ENCODE data around the gene ZNF791. TPM values are rescaled to one million over a fixed set of nuclear protein-coding genes. Genes with fewer than 3 reads are reported as not detected.

Gene ZNF791
- total RNA-seq, 2 experiments from 2014 or later, result 102 to 103 TPM

DNA sequence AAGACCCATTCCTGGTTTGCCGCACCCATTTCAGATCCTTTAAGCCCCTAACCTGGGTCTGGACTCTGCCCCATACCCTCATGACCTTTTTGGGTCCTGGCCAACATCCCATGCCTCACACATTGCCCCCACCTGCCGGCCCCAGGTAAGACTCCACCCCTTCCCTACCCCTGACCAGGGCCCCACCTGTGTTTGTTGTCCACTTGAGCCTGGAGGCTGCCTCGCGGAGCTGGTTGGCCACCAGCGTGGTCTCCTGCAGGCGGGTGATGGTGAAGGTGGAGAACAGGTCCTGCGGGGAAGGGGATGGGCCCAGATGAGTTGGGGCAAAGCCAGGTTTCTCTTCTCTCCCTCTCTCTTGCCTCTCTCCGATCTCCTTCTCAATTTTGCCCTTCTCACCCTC is 36.3 kb downstream of the ZNF791 start:
- Histone ChIP-seq H3K27me3 (ENCODE audit: control insufficient read depth in 1 of 2, insufficient read depth in 2 of 2, low read length in 2 of 2) (no peaks in the 10 kb centered on the region), H3K36me3 (ENCODE audit: insufficient read depth, low read length) (peaks cover 14% of the 10 kb centered on the region), H3K9me3 (ENCODE audit: control insufficient read depth in 1 of 2, insufficient read depth in 1 of 2, low read length in 2 of 2) (no peaks in the 10 kb centered on the region), H3K27ac (ENCODE audit: low read depth in 1 of 2, low read length in 2 of 2) (no peak overlapping the region), H3K4me3 (ENCODE audit: low read length) (no peak overlapping the region), H3K4me1 (ENCODE audit: insufficient read depth, low read length) (no peaks in the 10 kb centered on the region)
- TF ChIP-seq, protein P1, sequence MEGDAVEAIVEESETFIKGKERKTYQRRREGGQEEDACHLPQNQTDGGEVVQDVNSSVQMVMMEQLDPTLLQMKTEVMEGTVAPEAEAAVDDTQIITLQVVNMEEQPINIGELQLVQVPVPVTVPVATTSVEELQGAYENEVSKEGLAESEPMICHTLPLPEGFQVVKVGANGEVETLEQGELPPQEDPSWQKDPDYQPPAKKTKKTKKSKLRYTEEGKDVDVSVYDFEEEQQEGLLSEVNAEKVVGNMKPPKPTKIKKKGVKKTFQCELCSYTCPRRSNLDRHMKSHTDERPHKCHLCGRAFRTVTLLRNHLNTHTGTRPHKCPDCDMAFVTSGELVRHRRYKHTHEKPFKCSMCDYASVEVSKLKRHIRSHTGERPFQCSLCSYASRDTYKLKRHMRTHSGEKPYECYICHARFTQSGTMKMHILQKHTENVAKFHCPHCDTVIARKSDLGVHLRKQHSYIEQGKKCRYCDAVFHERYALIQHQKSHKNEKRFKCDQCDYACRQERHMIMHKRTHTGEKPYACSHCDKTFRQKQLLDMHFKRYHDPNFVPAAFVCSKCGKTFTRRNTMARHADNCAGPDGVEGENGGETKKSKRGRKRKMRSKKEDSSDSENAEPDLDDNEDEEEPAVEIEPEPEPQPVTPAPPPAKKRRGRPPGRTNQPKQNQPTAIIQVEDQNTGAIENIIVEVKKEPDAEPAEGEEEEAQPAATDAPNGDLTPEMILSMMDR (IDR thresholded peaks at IDR 0.05), result no peak
- no peaks in the 10 kb centered on the region for H3K9me3 Mint-ChIP-seq
- intact Hi-C loops (cut with DNase I, micrococcal nuclease), result no loop called here
- no peak overlapping the region for H3K4me3 Mint-ChIP-seq
- no peaks in the 10 kb centered on the region for H3K27me3 Mint-ChIP-seq
- DNase-seq, result no peak
- H3K36me3 Mint-ChIP-seq (ENCODE audit: low read depth), result peaks cover 30% of the 10 kb centered on the region
- no peak overlapping the region for H3K27ac Mint-ChIP-seq
- ChIA-PET POLR2A (no interaction called here), CTCF (no interaction called here)
- no peaks in the 10 kb centered on the region for H3K4me1 Mint-ChIP-seq (ENCODE audit: low read depth)
- ATAC-seq (ENCODE audit: poor library complexity), result no peak

DNA sequence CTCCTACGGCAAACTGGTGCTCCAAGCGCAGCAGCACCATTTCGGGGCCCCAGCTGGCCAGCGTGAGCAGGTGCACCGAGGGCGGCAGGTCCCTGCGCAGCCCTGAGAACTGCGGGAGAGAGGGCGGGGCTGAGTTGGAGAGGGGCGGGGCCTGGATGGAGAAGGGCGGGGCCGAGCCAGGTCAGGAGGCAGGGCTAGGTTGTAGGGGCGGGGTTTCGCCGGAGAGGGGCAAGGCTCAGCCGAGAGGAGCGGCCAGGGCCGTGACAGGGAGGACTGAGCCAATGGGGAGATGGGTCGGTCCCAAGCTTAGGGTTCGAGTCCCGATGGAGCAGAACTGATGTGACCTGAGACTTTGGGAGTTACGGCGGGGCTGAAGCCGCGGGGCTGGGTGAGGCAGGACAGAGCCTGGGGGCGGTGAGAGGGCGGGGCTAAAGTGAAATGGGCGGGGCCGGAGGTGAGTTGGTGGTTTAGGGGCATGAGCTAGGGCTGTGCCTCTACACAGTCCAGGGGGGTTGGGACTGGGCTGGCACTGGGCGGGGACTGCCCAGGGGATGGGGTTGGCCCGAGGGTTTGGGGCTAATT is 36.9 kb downstream of the ZNF791 start:
- H3K4me1 Mint-ChIP-seq (ENCODE audit: low read depth), result no peaks in the 10 kb centered on the region
- H3K36me3 Mint-ChIP-seq (ENCODE audit: low read depth), result peaks cover 30% of the 10 kb centered on the region
- H3K4me3 ChIP-seq (ENCODE audit: low read length), result no peak overlapping the region
- ATAC-seq (ENCODE audit: poor library complexity), result peak; percentile 80
- H3K27ac ChIP-seq (ENCODE audit: low read depth in 1 of 2, low read length in 2 of 2), result no peak overlapping the region
- H3K27ac Mint-ChIP-seq, result no peak overlapping the region
- peak in 6 of 14 experiments; percentile 23 to 58 (median 34) for DNase-seq
- no peak overlapping the region for H3K4me3 Mint-ChIP-seq
- peaks cover 17% of the 10 kb centered on the region for H3K36me3 ChIP-seq (ENCODE audit: insufficient read depth, low read length)
- ChIA-PET POLR2A (no interaction called here), CTCF (no interaction called here)
- H3K9me3 Mint-ChIP-seq, result no peaks in the 10 kb centered on the region
- TF ChIP-seq, protein P1 (IDR thresholded peaks at IDR 0.05), result no peak
- H3K9me3 ChIP-seq (ENCODE audit: control insufficient read depth in 1 of 2, insufficient read depth in 1 of 2, low read length in 2 of 2), result no peaks in the 10 kb centered on the region
- no peaks in the 10 kb centered on the region for H3K4me1 ChIP-seq (ENCODE audit: insufficient read depth, low read length)
- intact Hi-C loops (cut with DNase I, micrococcal nuclease), result no loop called here
- H3K27me3 ChIP-seq (ENCODE audit: control insufficient read depth in 1 of 2, insufficient read depth in 2 of 2, low read length in 2 of 2), result no peaks in the 10 kb centered on the region
- no peaks in the 10 kb centered on the region for H3K27me3 Mint-ChIP-seq

DNA sequence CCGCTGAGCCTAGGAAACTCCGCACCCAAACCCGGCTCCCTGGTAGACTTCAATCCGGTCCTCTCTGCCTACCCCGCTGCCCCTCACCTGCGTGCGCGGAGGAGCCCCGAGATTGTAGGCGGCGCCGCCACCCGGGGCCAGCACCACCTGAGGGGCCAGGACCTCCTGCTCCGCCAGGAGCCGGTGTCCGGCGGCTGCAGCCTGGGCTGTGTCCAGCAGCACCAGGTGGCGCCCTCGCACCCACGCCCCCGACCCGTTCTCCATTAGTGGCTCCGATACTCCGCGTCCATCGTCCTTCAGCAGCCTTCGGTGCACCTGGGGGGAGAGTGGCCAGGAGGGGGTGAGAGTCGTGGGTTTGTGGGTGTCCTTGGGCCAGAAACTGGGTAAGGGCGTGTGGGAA is 37.4 kb downstream of the ZNF791 start:
- Histone ChIP-seq H3K4me1 (ENCODE audit: insufficient read depth, low read length) (no peaks in the 10 kb centered on the region), H3K36me3 (ENCODE audit: insufficient read depth, low read length) (peaks cover 17% of the 10 kb centered on the region), H3K9me3 (ENCODE audit: control insufficient read depth in 1 of 2, insufficient read depth in 1 of 2, low read length in 2 of 2) (no peaks in the 10 kb centered on the region), H3K27ac (ENCODE audit: low read depth in 1 of 2, low read length in 2 of 2) (no peak overlapping the region), H3K4me3 (ENCODE audit: low read length) (no peak overlapping the region), H3K27me3 (ENCODE audit: control insufficient read depth in 1 of 2, insufficient read depth in 2 of 2, low read length in 2 of 2) (no peaks in the 10 kb centered on the region)
- Mint-ChIP-seq H3K27me3 (no peaks in the 10 kb centered on the region), H3K4me3 (no peak overlapping the region), H3K9me3 (no peaks in the 10 kb centered on the region), H3K4me1 (ENCODE audit: low read depth) (no peaks in the 10 kb centered on the region), H3K36me3 (ENCODE audit: low read depth) (peaks cover 30% of the 10 kb centered on the region), H3K27ac (no peak overlapping the region)
- TF ChIP-seq, protein P1 (IDR thresholded peaks at IDR 0.05), result no peak
- ChIA-PET CTCF (no interaction called here), POLR2A (no interaction called here)
- intact Hi-C loops (cut with DNase I, micrococcal nuclease), result no loop called here
- DNase-seq (no peak), ATAC-seq (ENCODE audit: poor library complexity) (no peak)
